GM19035 (cell line): Measurements from ENCODE around the gene FBXW9.
"Not testable (repeated sequence)": the region's sequence is repeated elsewhere in the genome, so short reads cannot be mapped to it uniquely, and the experiment has no call there.

Source experiments
- ATAC-seq: cut with Tn5 transposase; IDR thresholded peaks from one replicate; pipeline ENCODE4 v1.9.1; 2021; ENCODE audit not compliant: unreplicated experiment

Gene FBXW9

GRCh38 chr19:12696366-12697335, at the start of gene FBXW9:
Gene FBXW9 (minus strand): TSS chr19:12696631. CDS start chr19:12696581, 50 bp downstream.
- ATAC-seq: peak; percentile 88

- ATAC-seq: no peak
Observed at GRCh38 chr19:12745166-12745897, 48.9 kb upstream of the FBXW9 start.

GRCh38 chr19:12737835-12738351, 41.5 kb upstream of the FBXW9 start:
- no peak for ATAC-seq

- ATAC-seq: peak; percentile 70
Observed at GRCh38 chr19:12736995-12737834, 40.8 kb upstream of the FBXW9 start, which contains the start of gene GET3. Gene GET3 (plus strand): TSS chr19:12737497. CDS start chr19:12737506, 9 bp downstream.

GRCh38 chr19:12733369-12734214, 37.2 kb upstream of the FBXW9 start:
- no peak for ATAC-seq

- ATAC-seq: no peak
Observed at GRCh38 chr19:12731337-12731736, 34.9 kb upstream of the FBXW9 start.

GRCh38 chr19:12730064-12730463, 33.6 kb upstream of the FBXW9 start:
- ATAC-seq: no peak

GRCh38 chr19:12727745-12728433, 31.5 kb upstream of the FBXW9 start:
- ATAC-seq: no peak

GRCh38 chr19:12726988-12727316, 30.5 kb upstream of the FBXW9 start:
- no peak for ATAC-seq

- ATAC-seq: not testable (repeated sequence)
Observed at GRCh38 chr19:12725612-12726011, 29.2 kb upstream of the FBXW9 start.

GRCh38 chr19:12723641-12724426, 27.4 kb upstream of the FBXW9 start, which contains the start of gene TNPO2:
Gene TNPO2 (minus strand): TSS chr19:12723932. CDS start chr19:12720977, 2,955 bp downstream.
- ATAC-seq: no peak

GRCh38 chr19:12723381-12723640, 26.9 kb upstream of the FBXW9 start:
- no peak for ATAC-seq

- ATAC-seq: peak; percentile 83
Observed at GRCh38 chr19:12722566-12723380, 26.3 kb upstream of the FBXW9 start.

- ATAC-seq: peak; percentile 30
Observed at GRCh38 chr19:12721656-12722565, 25.5 kb upstream of the FBXW9 start.

- ATAC-seq: no peak
Observed at GRCh38 chr19:12720851-12721655, 24.6 kb upstream of the FBXW9 start.

- ATAC-seq: no peak
Observed at GRCh38 chr19:12720296-12720695, 23.9 kb upstream of the FBXW9 start.
